Fibroblast of gingiva (primary cell): ENCODE data around the gene PSMD3.
"Not testable (repeated sequence)": the region's sequence is repeated elsewhere in the genome, so short reads cannot be mapped to it uniquely, and the experiment has no call there.

Experiments used
- DNase-seq: peaks from one replicate; pipeline ENCODE4 v3.0.0-alpha.2; 2011; ENCODE audit warnings: low read depth

The PSMD3 gene

DNA sequence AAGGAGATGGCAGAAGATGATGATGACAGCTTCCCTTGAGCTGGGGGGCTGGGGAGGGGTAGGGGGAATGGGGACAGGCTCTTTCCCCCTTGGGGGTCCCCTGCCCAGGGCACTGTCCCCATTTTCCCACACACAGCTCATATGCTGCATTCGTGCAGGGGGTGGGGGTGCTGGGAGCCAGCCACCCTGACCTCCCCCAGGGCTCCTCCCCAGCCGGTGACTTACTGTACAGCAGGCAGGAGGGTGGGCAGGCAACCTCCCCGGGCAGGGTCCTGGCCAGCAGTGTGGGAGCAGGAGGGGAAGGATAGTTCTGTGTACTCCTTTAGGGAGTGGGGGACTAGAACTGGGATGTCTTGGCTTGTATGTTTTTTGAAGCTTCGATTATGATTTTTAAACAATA is 16.9 kb downstream of the PSMD3 start:
- no peak for DNase-seq

DNA sequence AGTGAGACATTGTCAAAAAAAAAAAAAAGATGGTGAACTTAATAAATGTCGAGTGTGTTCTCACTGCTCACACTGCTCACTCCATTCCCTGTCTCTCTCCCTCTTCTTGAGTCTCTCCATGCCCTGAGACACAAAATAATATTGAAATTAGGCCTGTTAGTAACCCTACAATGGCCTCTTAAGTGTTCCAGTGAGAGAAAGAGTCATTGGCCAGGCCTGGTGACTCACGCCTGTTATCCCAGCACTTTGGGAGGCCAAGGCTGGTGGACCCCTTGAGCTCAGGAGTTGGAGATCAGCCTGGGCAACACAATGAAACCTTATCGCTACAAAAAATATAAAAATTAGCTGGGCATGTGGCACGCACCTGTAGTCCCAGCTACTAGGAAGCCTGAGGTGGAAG is 18.5 kb downstream of the PSMD3 start:
- no peak for DNase-seq

DNA sequence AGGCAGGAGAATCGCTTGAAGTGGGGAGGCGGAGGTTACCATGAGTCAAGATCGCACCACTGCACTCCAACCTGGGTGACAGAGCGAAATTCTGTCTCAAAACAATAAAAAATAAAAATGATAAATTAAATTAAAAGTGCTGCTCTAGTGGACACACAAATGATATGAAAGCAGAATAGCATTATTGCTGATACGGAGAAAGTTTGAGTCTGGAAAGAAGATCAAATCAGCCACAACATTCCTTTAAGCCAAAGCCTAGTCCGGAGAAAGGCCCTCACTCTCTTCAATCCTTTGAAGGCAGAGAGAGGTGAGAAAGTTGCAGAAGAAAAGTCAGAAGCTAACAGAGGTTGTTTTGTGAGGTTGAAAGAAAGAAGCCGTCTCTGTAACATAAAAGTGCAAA is 19.6 kb downstream of the PSMD3 start:
- DNase-seq, result no peak

DNA sequence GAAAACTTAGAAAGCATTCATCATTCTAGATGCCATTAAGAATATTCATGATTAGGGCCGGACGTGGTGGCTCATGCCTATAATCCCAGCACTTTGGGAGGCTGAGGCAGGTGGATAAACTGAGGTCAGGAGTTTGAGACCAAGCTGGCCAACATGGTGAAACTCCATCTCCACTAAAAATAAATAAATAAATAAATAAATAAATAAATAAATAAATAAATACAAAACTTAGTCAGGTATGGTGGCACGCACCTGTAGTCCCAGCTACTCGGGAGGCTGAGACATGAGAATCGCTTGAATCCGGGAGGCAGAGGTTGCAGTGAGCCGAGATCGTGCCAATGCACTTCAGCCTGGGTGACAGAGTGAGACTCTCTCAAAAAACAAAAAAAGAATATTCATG is 20.7 kb downstream of the PSMD3 start:
- not testable (repeated sequence) for DNase-seq

- DNase-seq, result no peak
Measured at GRCh38 chr17:40004072-40004471, 23.5 kb downstream of the PSMD3 start.

- DNase-seq, result no peak
Measured at GRCh38 chr17:40004712-40005111, 24.1 kb downstream of the PSMD3 start.

DNA sequence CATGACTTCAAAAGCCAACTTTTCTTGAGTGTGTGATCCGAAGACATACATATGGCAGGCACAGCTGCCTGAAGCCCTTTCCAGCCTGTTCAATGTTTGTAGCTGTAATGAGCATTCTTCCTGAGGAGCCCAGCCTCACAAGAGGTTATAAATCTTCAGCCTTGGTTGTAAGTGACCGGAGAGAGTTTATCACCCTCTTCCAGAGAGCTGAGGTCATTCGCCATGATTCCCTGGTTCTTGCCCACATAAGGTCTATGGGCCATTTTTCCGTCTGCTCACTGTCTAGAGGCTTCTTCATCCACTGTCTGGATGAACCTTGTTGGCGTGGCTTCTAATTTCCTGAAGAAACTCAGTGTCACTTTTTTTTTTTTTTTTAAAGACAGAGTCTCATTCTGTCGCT is 24.9 kb downstream of the PSMD3 start:
- no peak for DNase-seq

GRCh38 chr17:40010946-40011500 is 30.4 kb downstream of the PSMD3 start:
- not testable (repeated sequence) for DNase-seq

GRCh38 chr17:40012017-40012647 is 31.5 kb downstream of the PSMD3 start:
- DNase-seq, result not testable (repeated sequence)

- no peak for DNase-seq
Measured at GRCh38 chr17:40014375-40014980, 33.9 kb downstream of the PSMD3 start.

GRCh38 chr17:40015005-40015997 is 34.7 kb downstream of the PSMD3 start, which contains the start of gene CSF3:
Gene CSF3, plus strand, starts transcription at chr17:40015440. Its CDS starts 35 bp downstream, at chr17:40015475.
- DNase-seq, result no peak

DNA sequence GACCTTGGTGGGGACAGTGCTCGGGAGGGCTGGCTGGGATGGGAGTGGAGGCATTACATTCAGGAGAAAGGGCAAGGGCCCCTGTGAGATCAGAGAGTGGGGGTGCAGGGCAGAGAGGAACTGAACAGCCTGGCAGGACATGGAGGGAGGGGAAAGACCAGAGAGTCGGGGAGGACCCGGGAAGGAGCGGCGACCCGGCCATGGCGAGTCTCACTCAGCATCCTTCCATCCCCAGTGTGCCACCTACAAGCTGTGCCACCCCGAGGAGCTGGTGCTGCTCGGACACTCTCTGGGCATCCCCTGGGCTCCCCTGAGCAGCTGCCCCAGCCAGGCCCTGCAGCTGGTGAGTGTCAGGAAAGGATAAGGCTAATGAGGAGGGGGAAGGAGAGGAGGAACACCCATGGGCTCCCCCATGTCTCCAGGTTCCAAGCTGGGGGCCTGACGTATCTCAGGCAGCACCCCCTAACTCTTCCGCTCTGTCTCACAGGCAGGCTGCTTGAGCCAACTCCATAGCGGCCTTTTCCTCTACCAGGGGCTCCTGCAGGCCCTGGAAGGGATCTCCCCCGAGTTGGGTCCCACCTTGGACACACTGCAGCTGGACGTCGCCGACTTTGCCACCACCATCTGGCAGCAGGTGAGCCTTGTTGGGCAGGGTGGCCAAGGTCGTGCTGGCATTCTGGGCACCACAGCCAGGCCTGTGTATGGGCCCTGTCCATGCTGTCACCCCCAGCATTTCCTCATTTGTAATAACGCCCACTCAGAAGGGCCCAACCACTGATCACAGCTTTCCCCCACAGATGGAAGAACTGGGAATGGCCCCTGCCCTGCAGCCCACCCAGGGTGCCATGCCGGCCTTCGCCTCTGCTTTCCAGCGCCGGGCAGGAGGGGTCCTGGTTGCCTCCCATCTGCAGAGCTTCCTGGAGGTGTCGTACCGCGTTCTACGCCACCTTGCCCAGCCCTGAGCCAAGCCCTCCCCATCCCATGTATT is 35.7 kb downstream of the PSMD3 start:
- no peak for DNase-seq

- no peak for DNase-seq
Measured at GRCh38 chr17:40017422-40018080, 36.9 kb downstream of the PSMD3 start.

DNA sequence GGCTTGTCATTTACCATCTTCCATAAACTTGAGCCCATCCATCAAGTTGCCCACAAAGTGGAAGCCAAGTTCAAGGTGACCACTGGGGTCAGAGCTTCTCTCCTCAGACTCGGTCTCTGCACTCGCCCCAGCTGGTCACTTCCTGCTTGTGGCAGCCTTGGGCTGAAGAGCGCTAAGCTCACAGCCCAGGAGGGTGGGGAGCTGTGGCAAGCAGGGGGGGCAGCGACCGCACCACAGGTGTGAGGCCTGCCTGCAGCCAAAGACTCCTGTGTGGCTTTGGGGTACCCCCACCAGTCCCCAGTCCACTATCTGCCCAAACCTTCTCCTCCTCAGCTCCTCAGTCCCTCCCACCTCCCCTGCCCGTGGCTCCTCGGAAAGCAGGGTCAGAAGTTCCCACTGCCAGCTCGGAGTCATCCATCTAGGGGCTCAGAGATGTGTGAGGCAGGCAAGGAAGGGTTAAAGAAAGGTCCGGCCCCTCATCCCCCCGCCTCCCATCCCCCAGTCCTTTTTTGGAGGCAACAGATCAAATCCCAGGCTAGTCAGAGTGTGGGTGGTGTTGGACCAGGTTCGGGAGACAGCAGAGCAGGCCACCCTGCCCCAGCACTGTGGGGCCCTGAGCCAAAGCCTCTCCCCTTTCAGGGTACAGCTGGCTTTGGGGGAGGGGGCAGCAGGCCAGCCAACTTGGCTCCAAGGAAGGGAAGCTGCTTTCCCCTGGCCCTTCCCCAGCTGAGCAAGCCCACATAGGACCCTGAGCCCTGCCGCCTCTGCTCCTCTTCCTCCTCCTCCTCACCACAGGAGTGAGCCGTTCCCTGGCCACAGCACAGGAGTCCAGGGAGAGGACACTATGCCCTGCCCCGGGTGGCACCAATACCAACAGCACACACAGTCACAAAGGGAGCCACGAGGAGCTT is 37.9 kb downstream of the PSMD3 start:
- no peak for DNase-seq

DNA sequence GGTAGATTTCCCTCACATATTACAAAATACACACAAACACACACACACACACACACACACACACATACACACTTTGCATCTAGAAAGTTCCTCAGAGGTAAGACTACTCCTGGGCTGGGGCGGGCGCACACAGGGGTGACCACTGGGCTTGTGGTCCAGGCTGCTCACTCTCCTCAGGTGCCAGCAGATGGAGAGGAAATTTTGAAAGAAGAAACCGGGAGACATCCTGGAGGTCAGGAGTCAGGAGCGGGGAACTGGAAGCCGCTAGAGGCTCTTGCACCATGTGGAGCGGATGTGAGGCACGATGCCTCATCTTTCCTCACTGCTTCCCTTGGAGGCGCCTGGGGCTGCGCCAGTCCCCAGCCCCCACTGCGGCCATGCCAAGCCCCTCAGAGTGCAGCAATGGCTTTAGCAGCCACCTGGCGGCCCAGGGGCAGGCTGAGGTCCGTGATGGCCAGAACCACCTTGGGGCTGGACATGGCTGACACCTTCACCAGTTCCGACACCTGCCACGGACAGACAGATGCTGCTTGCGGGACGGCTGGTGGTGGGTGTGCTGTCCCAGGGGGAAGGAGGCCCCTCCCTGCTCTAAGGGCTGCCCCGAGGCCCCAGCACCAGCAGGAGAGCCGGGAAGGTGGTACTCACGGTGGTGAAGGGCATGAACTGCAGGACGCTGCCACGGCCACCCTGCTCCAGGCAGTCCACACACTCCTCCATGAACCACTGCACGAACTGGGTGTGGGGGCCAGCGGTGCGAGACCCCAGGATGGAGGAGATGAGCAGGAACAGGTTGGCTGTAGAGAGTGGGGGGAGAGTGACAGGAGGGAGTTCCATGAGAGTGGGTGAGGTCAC is 38.8 kb downstream of the PSMD3 start:
- peak; percentile 74 for DNase-seq

DNA sequence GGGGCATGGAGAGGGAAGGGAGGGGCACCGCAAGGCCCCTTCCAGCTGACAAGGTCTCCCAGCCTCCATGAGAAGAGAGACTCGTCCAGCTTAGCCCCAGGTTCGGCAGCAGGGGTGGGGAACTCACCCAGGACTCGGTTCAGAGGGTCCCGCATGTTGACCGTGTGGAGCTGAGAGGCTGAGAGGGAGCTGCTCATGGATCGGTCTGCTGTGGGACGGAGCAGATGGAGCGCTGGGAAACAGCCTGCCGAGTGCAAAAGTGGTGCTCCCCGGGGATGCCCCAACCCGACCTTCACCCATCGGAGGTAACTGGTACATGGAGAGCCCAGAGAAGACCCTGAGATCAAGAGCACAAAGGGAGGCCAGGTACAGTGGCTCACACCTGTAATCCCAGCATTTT is 39.5 kb downstream of the PSMD3 start:
- no peak for DNase-seq

DNA sequence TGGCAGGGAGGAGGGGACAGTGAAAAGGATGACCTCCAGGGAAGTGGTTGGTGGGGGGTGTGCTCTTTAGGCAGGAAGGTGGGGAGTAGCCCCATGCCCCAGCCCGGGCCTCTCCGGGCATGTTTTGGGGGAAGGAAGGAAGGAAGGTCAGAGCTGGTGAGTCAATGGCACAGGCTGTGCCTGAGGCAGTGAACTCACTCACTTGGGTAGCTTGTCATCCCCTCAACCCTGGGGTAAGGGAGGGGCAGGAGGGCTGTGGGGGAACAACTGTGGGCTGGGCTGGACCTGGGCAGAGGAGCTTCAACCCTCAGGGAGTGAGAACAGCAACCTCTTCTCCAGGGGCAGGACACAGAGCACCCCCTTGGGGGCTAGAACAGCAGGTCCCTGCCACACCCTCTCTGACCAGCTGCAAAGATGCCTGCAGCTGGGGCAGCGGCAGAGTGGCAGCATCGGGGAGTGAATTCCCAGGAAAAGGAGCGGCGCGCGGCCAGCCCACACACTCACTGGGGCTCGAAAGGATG is 40.9 kb downstream of the PSMD3 start:
- peak; percentile 76 for DNase-seq

- no peak for DNase-seq
Measured at GRCh38 chr17:40022497-40022896, 41.9 kb downstream of the PSMD3 start.
